Inflammatory macrophage treated with lipopolysaccharide for 4 hours (primary cell): ENCODE data around the gene ATF7.
"Not testable (repeated sequence)": the region's sequence is repeated elsewhere in the genome, so short reads cannot be mapped to it uniquely, and the experiment has no call there.

Experiments
- DNase-seq: peaks from one replicate; pipeline ENCODE4 v3.0.0-alpha.2; 2020

The ATF7 gene

GRCh38 chr12:53564278-53564677, 61.9 kb downstream of the ATF7 start:
- no peak for DNase-seq

- DNase-seq: no peak
These were observed 62.6 kb downstream of the ATF7 start for GRCh38 chr12:53563452-53564028.

- DNase-seq: peak; percentile 42
These were observed 64.6 kb downstream of the ATF7 start for GRCh38 chr12:53561590-53561953.

GRCh38 chr12:53560912-53561589, 65.1 kb downstream of the ATF7 start:
- DNase-seq: no peak

GRCh38 chr12:53560351-53560750, 65.8 kb downstream of the ATF7 start:
- DNase-seq: no peak

GRCh38 chr12:53558631-53559030, 67.6 kb downstream of the ATF7 start:
- DNase-seq: no peak

- no peak for DNase-seq
These were observed 73.5 kb downstream of the ATF7 start for GRCh38 chr12:53552361-53553327.

GRCh38 chr12:53551889-53552291, 74.3 kb downstream of the ATF7 start:
- DNase-seq: no peak

- no peak for DNase-seq
These were observed 75.6 kb downstream of the ATF7 start for GRCh38 chr12:53550595-53550994.

- not testable (repeated sequence) for DNase-seq
These were observed 76.1 kb downstream of the ATF7 start for GRCh38 chr12:53550131-53550530.

- DNase-seq: not testable (repeated sequence)
These were observed 77.8 kb downstream of the ATF7 start for GRCh38 chr12:53548354-53548753.

GRCh38 chr12:53543539-53543938, 82.6 kb downstream of the ATF7 start:
- DNase-seq: peak; percentile 47

- no peak for DNase-seq
These were observed 86.7 kb downstream of the ATF7 start for GRCh38 chr12:53539526-53539925.

GRCh38 chr12:53538209-53538689, 87.9 kb downstream of the ATF7 start:
- DNase-seq: no peak

- no peak for DNase-seq
These were observed 89.2 kb downstream of the ATF7 start for GRCh38 chr12:53536962-53537361.

- peak; percentile 56 for DNase-seq
These were observed 92.7 kb downstream of the ATF7 start for GRCh38 chr12:53533471-53533870.

GRCh38 chr12:53532524-53533445, 93.4 kb downstream of the ATF7 start:
- DNase-seq: peak; percentile 33

GRCh38 chr12:53532021-53532420, 94.2 kb downstream of the ATF7 start:
- DNase-seq: no peak

- no peak for DNase-seq
These were observed 95.3 kb downstream of the ATF7 start for GRCh38 chr12:53530920-53531319.

- no peak for DNase-seq
These were observed 96.1 kb downstream of the ATF7 start for GRCh38 chr12:53530061-53530460.

GRCh38 chr12:53524476-53524875, 101.7 kb downstream of the ATF7 start:
- DNase-seq: no peak

- DNase-seq: no peak
These were observed 103.1 kb downstream of the ATF7 start for GRCh38 chr12:53523131-53523530.
